Osteocyte (in vitro differentiated cells): ENCODE results near the gene EEF1AKMT3. TPM values are rescaled to one million over a fixed set of nuclear protein-coding genes. Genes with fewer than 3 reads are reported as not detected.

ENCODE experiments used
- DNase-seq: peaks from one replicate; pipeline ENCODE4 v3.0.0; 2021; ENCODE audit warnings: mixed read lengths; ENCODE audit not compliant: unreplicated experiment; ENCODE audit errors: extremely low spot score
- H3K27ac Mint-ChIP-seq: one replicate; pipeline ENCODE4 v1.8.0; 2021; ENCODE audit warnings: mild to moderate bottlenecking, mixed read lengths; ENCODE audit not compliant: unreplicated experiment
- H3K27me3 Mint-ChIP-seq: one replicate; pipeline ENCODE4 v1.8.0; 2021; ENCODE audit warnings: mixed read lengths; ENCODE audit not compliant: unreplicated experiment
- H3K36me3 Mint-ChIP-seq: one replicate; pipeline ENCODE4 v1.8.0; 2021; ENCODE audit warnings: mixed read lengths; ENCODE audit not compliant: unreplicated experiment
- H3K4me1 Mint-ChIP-seq: one replicate; pipeline ENCODE4 v1.8.0; 2021; ENCODE audit warnings: mixed read lengths; ENCODE audit not compliant: unreplicated experiment
- H3K4me3 Mint-ChIP-seq: one replicate; pipeline ENCODE4 v1.8.0; 2021; ENCODE audit warnings: mild to moderate bottlenecking, moderate library complexity, mixed read lengths; ENCODE audit not compliant: unreplicated experiment
- H3K9me3 Mint-ChIP-seq: one replicate; pipeline ENCODE4 v1.8.0; 2021; ENCODE audit warnings: mixed read lengths; ENCODE audit not compliant: unreplicated experiment
- total RNA-seq: library from RNA; stranded (reverse); gene quantifications from 2 replicates; pipeline ENCODE4 v1.2.1, GENCODE V29; 2021
- TF ChIP-seq, protein P1 (sequence below): fragments of 200-600 bp; sonication (generic); IDR thresholded peaks from 2 replicates; pipeline ENCODE4 v1.5.0; 2021; ENCODE audit warnings: antibody characterized with exemption, mild to moderate bottlenecking, moderate library complexity

EEF1AKMT3 gene
- total RNA-seq, 1 donor from 2014 or later, result 9.8 TPM

DNA sequence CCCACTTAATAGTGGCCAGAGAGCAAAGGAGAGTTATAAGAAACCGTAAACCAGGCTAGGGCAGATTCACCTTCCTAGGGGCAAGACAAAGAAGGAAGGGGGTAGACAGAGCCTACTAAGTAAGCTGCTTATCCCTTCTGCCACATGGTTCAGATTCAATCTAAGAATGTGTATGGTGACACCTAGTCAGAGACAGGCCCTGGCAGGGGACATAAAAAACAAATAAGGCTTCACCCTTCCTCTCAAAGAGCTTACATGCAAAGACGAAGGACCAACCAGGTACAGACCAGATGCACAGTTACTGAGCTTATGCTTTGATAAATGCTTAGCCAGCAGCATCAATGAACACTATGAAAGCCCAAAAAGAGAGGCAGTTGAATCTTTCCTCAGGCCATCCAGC, 10.0 kb upstream of the EEF1AKMT3 start:
- Mint-ChIP-seq H3K9me3 (no peaks in the 10 kb centered on the region), H3K36me3 (peaks cover 11% of the 10 kb centered on the region), H3K4me3 (no peak overlapping the region), H3K4me1 (peaks cover 21% of the 10 kb centered on the region), H3K27ac (no peak overlapping the region), H3K27me3 (peaks cover 33% of the 10 kb centered on the region)
- no peak for DNase-seq
- TF ChIP-seq, protein P1, sequence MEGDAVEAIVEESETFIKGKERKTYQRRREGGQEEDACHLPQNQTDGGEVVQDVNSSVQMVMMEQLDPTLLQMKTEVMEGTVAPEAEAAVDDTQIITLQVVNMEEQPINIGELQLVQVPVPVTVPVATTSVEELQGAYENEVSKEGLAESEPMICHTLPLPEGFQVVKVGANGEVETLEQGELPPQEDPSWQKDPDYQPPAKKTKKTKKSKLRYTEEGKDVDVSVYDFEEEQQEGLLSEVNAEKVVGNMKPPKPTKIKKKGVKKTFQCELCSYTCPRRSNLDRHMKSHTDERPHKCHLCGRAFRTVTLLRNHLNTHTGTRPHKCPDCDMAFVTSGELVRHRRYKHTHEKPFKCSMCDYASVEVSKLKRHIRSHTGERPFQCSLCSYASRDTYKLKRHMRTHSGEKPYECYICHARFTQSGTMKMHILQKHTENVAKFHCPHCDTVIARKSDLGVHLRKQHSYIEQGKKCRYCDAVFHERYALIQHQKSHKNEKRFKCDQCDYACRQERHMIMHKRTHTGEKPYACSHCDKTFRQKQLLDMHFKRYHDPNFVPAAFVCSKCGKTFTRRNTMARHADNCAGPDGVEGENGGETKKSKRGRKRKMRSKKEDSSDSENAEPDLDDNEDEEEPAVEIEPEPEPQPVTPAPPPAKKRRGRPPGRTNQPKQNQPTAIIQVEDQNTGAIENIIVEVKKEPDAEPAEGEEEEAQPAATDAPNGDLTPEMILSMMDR, result no peak

DNA sequence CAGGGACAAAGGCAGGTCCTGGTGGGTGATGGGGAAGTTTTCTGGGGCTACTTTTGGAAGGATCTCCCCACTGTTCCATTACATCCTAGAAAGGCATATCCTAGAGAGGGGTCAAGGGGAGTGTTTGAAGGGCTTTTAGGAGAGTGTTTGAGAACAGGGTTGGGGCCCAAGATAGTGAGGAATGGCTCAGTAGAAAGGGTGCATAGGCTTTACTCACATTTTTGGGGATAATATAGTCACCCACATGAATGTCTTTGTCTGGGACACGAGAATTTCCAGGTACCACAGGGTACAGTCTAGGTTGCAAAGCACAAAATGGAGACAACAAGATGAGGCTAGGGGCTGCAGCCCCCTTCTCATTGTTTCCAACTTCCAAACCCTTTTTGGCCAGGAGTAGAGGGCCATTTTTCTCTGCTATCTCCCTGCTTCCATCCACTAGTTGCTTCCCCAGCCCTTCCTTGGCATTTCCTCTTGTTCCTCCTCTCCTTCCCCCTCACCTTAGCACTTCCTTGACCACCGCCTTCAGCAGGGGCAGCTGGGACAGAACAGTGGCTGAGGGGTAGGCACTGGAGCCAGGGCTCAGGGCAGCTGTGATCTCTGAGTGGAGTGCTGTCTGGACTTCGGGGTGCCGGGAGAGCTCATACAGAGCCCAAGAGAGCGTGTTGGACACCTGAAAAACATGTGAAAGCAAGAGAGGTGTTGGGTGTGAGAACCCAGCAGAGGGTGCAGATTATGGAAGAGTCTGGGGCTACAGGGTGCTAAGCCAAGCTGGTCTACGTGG, 8.3 kb upstream of the EEF1AKMT3 start:
- H3K27me3 Mint-ChIP-seq, result peaks cover 33% of the 10 kb centered on the region
- H3K4me1 Mint-ChIP-seq, result peaks cover 21% of the 10 kb centered on the region
- DNase-seq, result no peak
- H3K27ac Mint-ChIP-seq, result no peak overlapping the region
- TF ChIP-seq, protein P1, result no peak
- H3K36me3 Mint-ChIP-seq, result peaks cover 9% of the 10 kb centered on the region
- no peaks in the 10 kb centered on the region for H3K9me3 Mint-ChIP-seq
- H3K4me3 Mint-ChIP-seq, result peak overlapping the region; percentile 28

DNA sequence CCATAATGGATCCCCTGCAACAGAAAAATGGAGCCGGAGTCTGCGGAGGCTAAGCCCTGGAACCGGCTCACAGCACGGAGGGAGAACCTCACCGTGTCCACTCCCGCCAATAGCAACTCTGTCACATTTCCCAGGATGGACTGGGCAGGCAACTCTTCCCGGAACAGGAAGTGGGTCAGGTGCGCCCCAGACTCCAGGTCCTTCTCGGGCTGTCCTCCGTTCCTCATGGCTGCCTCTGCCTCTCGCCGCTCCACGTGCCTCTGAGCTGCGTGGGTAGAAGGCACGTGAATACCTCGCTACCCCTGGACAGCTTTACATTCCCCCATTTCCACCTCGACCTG, 7.8 kb upstream of the EEF1AKMT3 start:
- peak overlapping the region; percentile 28 for H3K4me3 Mint-ChIP-seq
- H3K9me3 Mint-ChIP-seq, result no peaks in the 10 kb centered on the region
- no peak overlapping the region for H3K27ac Mint-ChIP-seq
- peaks cover 33% of the 10 kb centered on the region for H3K27me3 Mint-ChIP-seq
- no peak for DNase-seq
- H3K4me1 Mint-ChIP-seq, result peaks cover 21% of the 10 kb centered on the region
- TF ChIP-seq, protein P1, result no peak
- H3K36me3 Mint-ChIP-seq, result peaks cover 6% of the 10 kb centered on the region

DNA sequence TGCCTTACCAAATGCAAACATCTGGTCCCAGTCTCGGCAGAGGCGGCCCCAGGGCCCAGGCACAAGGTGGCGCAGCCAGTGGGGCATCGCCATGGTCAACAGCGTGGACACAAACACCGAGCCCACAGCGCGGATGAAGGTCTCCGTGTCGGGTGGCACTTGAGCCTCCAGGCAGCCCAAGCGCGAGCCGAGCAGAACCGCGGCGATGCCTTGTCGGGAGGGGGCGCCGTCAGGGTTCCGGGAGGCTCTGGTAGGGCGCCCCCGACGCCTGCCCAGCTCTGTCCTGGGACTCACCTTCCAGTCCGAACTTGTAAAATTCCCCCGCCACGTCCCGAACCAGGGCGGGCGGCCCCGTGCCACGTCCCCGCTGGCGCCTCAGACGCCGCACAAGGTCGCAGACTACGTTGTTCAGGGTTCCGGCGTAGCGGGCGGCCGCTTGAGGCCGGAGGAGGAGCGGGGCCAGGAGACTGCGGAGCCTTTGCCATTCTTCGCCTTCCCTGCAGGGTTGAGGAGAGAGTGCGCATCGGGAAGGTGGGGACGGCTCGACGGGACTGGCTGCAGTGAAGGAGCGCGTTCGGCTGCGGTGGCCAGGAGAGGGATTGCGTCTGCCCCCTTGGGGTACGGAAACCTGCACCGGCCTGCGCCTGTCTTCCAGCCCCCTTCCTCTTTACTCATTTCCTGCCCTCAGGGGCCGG, 7.3 kb upstream of the EEF1AKMT3 start:
- H3K27me3 Mint-ChIP-seq, result peaks cover 33% of the 10 kb centered on the region
- H3K27ac Mint-ChIP-seq, result no peak overlapping the region
- peak overlapping the region; percentile 67 for H3K4me3 Mint-ChIP-seq
- TF ChIP-seq, protein P1, result peak; percentile 50
- H3K9me3 Mint-ChIP-seq, result no peaks in the 10 kb centered on the region
- H3K4me1 Mint-ChIP-seq, result peaks cover 21% of the 10 kb centered on the region
- peaks cover 6% of the 10 kb centered on the region for H3K36me3 Mint-ChIP-seq
- no peak for DNase-seq
